Metanephros (tissue), 2 donors: Measurements from ENCODE around the gene EMC9. TPM values are rescaled to one million over a fixed set of nuclear protein-coding genes. Genes with fewer than 3 reads are reported as not detected.

ENCODE experiments used
- small RNA-seq: library from RNA; depleted of rRNA; stranded (forward); fragments of <200 nt; gene quantifications from one replicate; pipeline ENCODE3, GENCODE V24; 2014; ENCODE audit warnings: low replicate concordance
- total RNA-seq: library from RNA; depleted of rRNA; stranded (reverse); fragments of >200 nt; gene quantifications from one replicate; pipeline ENCODE4 v1.2.3, GENCODE V29; 2014

Gene EMC9
- total RNA-seq, result 13.4 TPM

GRCh38 chr14:24141097-24141880, at the start of gene EMC9:
TSS of gene EMC9 (minus strand) at chr14:24141591. CDS start at chr14:24141304, 287 bp downstream.

GRCh38 chr14:24188251-24189058, 47.1 kb upstream of the EMC9 start, which contains the start of gene IPO4:
TSS of gene IPO4 (minus strand) at chr14:24188816. CDS start at chr14:24188787, 29 bp downstream.

GRCh38 chr14:24171422-24172260, 30.2 kb upstream of the EMC9 start, which contains the start of gene REC8:
TSS of gene REC8 (plus strand) at chr14:24172080. CDS start at chr14:24172553, 473 bp downstream.

GRCh38 chr14:24160850-24161804, 19.7 kb upstream of the EMC9 start, which contains the start of gene IRF9:
TSS of gene IRF9 (plus strand) at chr14:24161265. CDS start at chr14:24162145, 880 bp downstream.

GRCh38 chr14:24146978-24147760, 5.8 kb upstream of the EMC9 start, which contains the start of gene RNF31:
TSS of gene RNF31 (plus strand) at chr14:24147498. CDS start at chr14:24147699, 201 bp downstream.

GRCh38 chr14:24146453-24146977, 5.1 kb upstream of the EMC9 start, which contains the start of gene PSME2:
TSS of gene PSME2 (minus strand) at chr14:24146610. CDS start at chr14:24146581, 29 bp downstream.

GRCh38 chr14:24135834-24136683, 5.3 kb downstream of the EMC9 start, which contains the start of gene PSME1:
TSS of gene PSME1 (plus strand) at chr14:24136194. CDS start at chr14:24136263, 69 bp downstream.

GRCh38 chr14:24130380-24130716, 11.0 kb downstream of the EMC9 start, which contains the start of gene FITM1:
TSS of gene FITM1 (plus strand) at chr14:24130659. CDS start at chr14:24131564, 905 bp downstream.

GRCh38 chr14:24114532-24115421, 26.6 kb downstream of the EMC9 start, which contains the start of the genes DCAF11 and NRL:
TSS of gene DCAF11 (plus strand) at chr14:24114777. CDS start at chr14:24115595, 818 bp downstream.
TSS of gene NRL (minus strand) at chr14:24114949. CDS start at chr14:24082848, 32,101 bp downstream.

GRCh38 chr14:24093901-24094840, 47.2 kb downstream of the EMC9 start, which contains the start of gene PCK2:
TSS of gene PCK2 (plus strand) at chr14:24094311. CDS start at chr14:24094406, 95 bp downstream.

Small RNAs within 50 kb of the gene (small RNA-seq; reads per million reads assigned to genes)
- not detected for gene AL136295.4
- gene IPO4, result not detected
- gene IRF9, result not detected
- not detected for gene RNA5SP383

Other genes starting within 250 kb of the EMC9 start
- 41.9 TPM for gene DHRS4, start 187.8 kb downstream of the EMC9 start, total RNA-seq
- 23.4 TPM for gene DHRS4L2, start 152.7 kb downstream of the EMC9 start, total RNA-seq
- 1.9 TPM for gene CARMIL3, start 89.6 kb downstream of the EMC9 start, total RNA-seq
- not detected for gene CPNE6, start 70.0 kb downstream of the EMC9 start, total RNA-seq
- 26.3 TPM for gene PCK2, start 47.3 kb downstream of the EMC9 start, total RNA-seq
- gene DCAF11, start 26.8 kb downstream of the EMC9 start, total RNA-seq, result 145 TPM
- 4.4 TPM for gene NRL, start 26.6 kb downstream of the EMC9 start, total RNA-seq
- 39.1 TPM for gene FITM1, start 10.9 kb downstream of the EMC9 start, total RNA-seq
- 95.0 TPM for gene PSME1, start 5.4 kb downstream of the EMC9 start, total RNA-seq
- 85.5 TPM for gene PSME2, start 5.0 kb upstream of the EMC9 start, total RNA-seq
- 52.8 TPM for gene RNF31, start 5.9 kb upstream of the EMC9 start, total RNA-seq
- gene IRF9, start 19.7 kb upstream of the EMC9 start, total RNA-seq, result 58.3 TPM
- gene REC8, start 30.5 kb upstream of the EMC9 start, total RNA-seq, result 28.1 TPM
- 56.7 TPM for gene IPO4, start 47.2 kb upstream of the EMC9 start, total RNA-seq
- 51.6 TPM for gene TM9SF1, start 53.9 kb upstream of the EMC9 start, total RNA-seq
- not detected for gene TSSK4, start 64.1 kb upstream of the EMC9 start, total RNA-seq
- gene CHMP4A, start 71.9 kb upstream of the EMC9 start, total RNA-seq, result 21.8 TPM
- gene MDP1, start 74.5 kb upstream of the EMC9 start, total RNA-seq, result 14.4 TPM
- gene NEDD8, start 90.8 kb upstream of the EMC9 start, total RNA-seq, result 56.1 TPM
- 60.7 TPM for gene GMPR2, start 91.3 kb upstream of the EMC9 start, total RNA-seq
- gene TINF2, start 101.0 kb upstream of the EMC9 start, total RNA-seq, result 48.2 TPM
- 0.29 TPM for gene TGM1, start 121.6 kb upstream of the EMC9 start, total RNA-seq
- gene RABGGTA, start 130.0 kb upstream of the EMC9 start, total RNA-seq, result 18.9 TPM
- 29.6 TPM for gene DHRS1, start 158.2 kb upstream of the EMC9 start, total RNA-seq
- 18.5 TPM for gene NOP9, start 158.3 kb upstream of the EMC9 start, total RNA-seq
- 13.8 TPM for gene CIDEB, start 166.4 kb upstream of the EMC9 start, total RNA-seq
- 9.1 TPM for gene LTB4R2, start 168.5 kb upstream of the EMC9 start, total RNA-seq
- gene LTB4R, start 169.9 kb upstream of the EMC9 start, total RNA-seq, result 6.7 TPM
- 29.7 TPM for gene ADCY4, start 193.5 kb upstream of the EMC9 start, total RNA-seq
- gene RIPK3, start 198.4 kb upstream of the EMC9 start, total RNA-seq, result 4.3 TPM
- gene NFATC4, start 226.6 kb upstream of the EMC9 start, total RNA-seq, result 53.0 TPM